Type B pancreatic cell (in vitro differentiated cells): ENCODE measurements around the gene SDCCAG8. TPM values are rescaled to one million over a fixed set of nuclear protein-coding genes. Genes with fewer than 3 reads are reported as not detected.

ENCODE experiments used
- DNase-seq: peaks from one replicate; pipeline ENCODE4 v3.0.0; 2021; ENCODE audit warnings: mixed read lengths; ENCODE audit not compliant: unreplicated experiment; ENCODE audit errors: extremely low spot score
- H3K27ac Mint-ChIP-seq: 2 replicates; pipeline ENCODE4 v1.8.0; 2021; ENCODE audit warnings: mild to moderate bottlenecking, mixed read lengths
- H3K27me3 Mint-ChIP-seq: 2 replicates; pipeline ENCODE4 v1.8.0; 2021; ENCODE audit warnings: mixed read lengths
- H3K36me3 Mint-ChIP-seq: 2 replicates; pipeline ENCODE4 v1.8.0; 2021; ENCODE audit warnings: mixed read lengths
- H3K4me1 Mint-ChIP-seq: one replicate; pipeline ENCODE4 v1.8.0; 2021; ENCODE audit warnings: mixed read lengths; ENCODE audit not compliant: unreplicated experiment
- H3K4me3 Mint-ChIP-seq: 2 replicates; pipeline ENCODE4 v1.8.0; 2021; ENCODE audit warnings: mild to moderate bottlenecking, mixed read lengths
- H3K9me3 Mint-ChIP-seq: 2 replicates; pipeline ENCODE4 v1.8.0; 2021; ENCODE audit warnings: mixed read lengths
- CTCF ChIP-seq: fragments of 200-600 bp; sonication (generic); conservative IDR thresholded peaks from 2 replicates; pipeline ENCODE4 v1.5.0; 2021; ENCODE audit warnings: antibody characterized with exemption, mild to moderate bottlenecking
- total RNA-seq: library from RNA; stranded (reverse); gene quantifications from 2 replicates; pipeline ENCODE4 v1.2.1, GENCODE V29; 2021; ENCODE audit warnings: low replicate concordance

The SDCCAG8 gene
- total RNA-seq, 1 donor from 2014 or later, result 26.0 TPM

DNA sequence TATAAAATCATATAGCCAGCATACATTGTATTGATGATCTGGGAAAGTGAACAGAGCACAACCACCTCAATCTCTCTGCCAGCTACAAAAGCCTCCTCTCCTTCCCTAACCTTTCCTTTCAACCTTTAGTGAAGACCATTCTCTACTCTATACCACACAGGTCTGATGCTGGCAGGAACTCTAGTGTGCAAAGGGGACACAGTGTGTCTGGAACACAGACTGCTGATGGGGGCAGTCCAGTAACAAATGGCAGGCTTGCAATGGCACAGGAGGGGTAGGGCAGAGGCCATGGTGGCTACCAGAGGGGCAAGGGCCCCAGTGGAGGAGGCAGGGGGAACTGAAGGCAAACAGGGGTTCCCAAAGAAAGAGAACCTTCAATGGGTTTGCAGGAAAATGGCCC is 37.8 kb upstream of the SDCCAG8 start:
- no peak overlapping the region for H3K27ac Mint-ChIP-seq
- DNase-seq, result no peak
- no peaks in the 10 kb centered on the region for H3K27me3 Mint-ChIP-seq
- H3K4me3 Mint-ChIP-seq, result peak overlapping the region; percentile 9
- H3K4me1 Mint-ChIP-seq, result no peaks in the 10 kb centered on the region
- peaks cover 4% of the 10 kb centered on the region for H3K9me3 Mint-ChIP-seq
- no peak for TF ChIP-seq CTCF
- H3K36me3 Mint-ChIP-seq, result peaks cover 53% of the 10 kb centered on the region

GRCh38 chr1:243227622-243228021 is 28.2 kb upstream of the SDCCAG8 start:
- DNase-seq, result no peak
- Mint-ChIP-seq H3K4me3 (no peak overlapping the region), H3K27me3 (no peaks in the 10 kb centered on the region), H3K9me3 (peaks cover 22% of the 10 kb centered on the region), H3K4me1 (no peaks in the 10 kb centered on the region), H3K27ac (no peak overlapping the region), H3K36me3 (peaks cover 41% of the 10 kb centered on the region)
- TF ChIP-seq CTCF, result no peak

DNA sequence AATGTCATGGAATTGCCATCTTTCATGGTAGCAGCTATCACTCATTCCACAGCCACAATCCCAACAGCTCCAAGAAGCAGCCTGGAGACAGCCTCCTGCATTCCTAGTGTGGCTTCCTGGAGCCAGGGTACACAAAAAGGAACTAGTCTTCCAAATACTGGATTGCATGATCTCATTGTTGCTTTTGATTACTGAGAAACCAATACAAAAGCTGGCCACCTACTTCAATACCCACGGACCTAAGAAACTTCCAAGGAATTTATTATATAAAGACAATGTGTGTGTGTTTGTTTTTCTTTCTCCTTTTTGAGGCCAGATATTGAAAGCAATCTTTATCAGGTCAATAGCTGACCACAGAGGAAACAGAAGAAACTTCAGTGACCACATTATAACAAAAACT is 26.3 kb upstream of the SDCCAG8 start:
- Mint-ChIP-seq H3K36me3 (peaks cover 40% of the 10 kb centered on the region), H3K9me3 (peaks cover 27% of the 10 kb centered on the region), H3K27me3 (no peaks in the 10 kb centered on the region), H3K4me3 (no peak overlapping the region), H3K4me1 (no peaks in the 10 kb centered on the region), H3K27ac (no peak overlapping the region)
- DNase-seq, result no peak
- no peak for TF ChIP-seq CTCF

DNA sequence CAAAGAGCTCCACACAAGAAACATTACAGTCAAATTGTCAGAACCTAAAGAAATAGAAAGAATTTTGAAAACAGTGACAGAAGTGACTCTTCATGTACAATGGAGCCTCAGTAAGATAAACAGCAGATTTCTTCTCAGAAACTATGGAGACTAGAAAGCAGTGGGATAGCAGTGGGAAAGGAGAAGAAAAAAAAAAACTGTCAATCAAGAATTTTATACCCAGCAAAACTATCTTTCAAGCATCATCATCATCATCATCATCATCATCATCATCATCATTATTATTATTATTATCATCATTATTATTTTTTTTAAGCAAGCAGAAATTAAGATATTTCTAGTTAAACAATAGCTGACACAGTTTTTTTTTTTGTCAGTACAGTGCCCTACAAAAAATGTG is 24.9 kb upstream of the SDCCAG8 start:
- H3K36me3 Mint-ChIP-seq, result peaks cover 40% of the 10 kb centered on the region
- no peaks in the 10 kb centered on the region for H3K27me3 Mint-ChIP-seq
- H3K27ac Mint-ChIP-seq, result no peak overlapping the region

GRCh38 chr1:243233908-243234307 is 21.9 kb upstream of the SDCCAG8 start:
- no peaks in the 10 kb centered on the region for H3K27me3 Mint-ChIP-seq

More for the DNA sequence above, 24.9 kb upstream of the SDCCAG8 start:
- H3K4me3 Mint-ChIP-seq, result no peak overlapping the region
- no peak for DNase-seq
- no peak for TF ChIP-seq CTCF
- peaks cover 27% of the 10 kb centered on the region for H3K9me3 Mint-ChIP-seq
- H3K4me1 Mint-ChIP-seq, result no peaks in the 10 kb centered on the region

More at GRCh38 chr1:243233908-243234307, 21.9 kb upstream of the SDCCAG8 start:
- H3K4me1 Mint-ChIP-seq, result no peaks in the 10 kb centered on the region
- H3K4me3 Mint-ChIP-seq, result no peak overlapping the region
- H3K36me3 Mint-ChIP-seq, result peaks cover 44% of the 10 kb centered on the region
- H3K9me3 Mint-ChIP-seq, result peaks cover 21% of the 10 kb centered on the region
- TF ChIP-seq CTCF, result no peak
- no peak overlapping the region for H3K27ac Mint-ChIP-seq
- DNase-seq, result no peak
